Neural cell (in vitro differentiated cells): ENCODE data around the gene EIF2AK2. TPM values are rescaled to one million over a fixed set of nuclear protein-coding genes. Genes with fewer than 3 reads are reported as not detected.
A peak's percentile ranks its signal among the peaks of the same experiment; 100 is the strongest.

Experiments used
- H2AFZ ChIP-seq: fragments of 200-600, 300-800 bp; sonication (generic), shearing (Covaris generic); 2 replicates; pipeline ENCODE4 v1.6.0; 2014; ENCODE audit warnings: low read depth, mild to moderate bottlenecking, antibody characterized with exemption, low read length, moderate library complexity
- H3F3A ChIP-seq: fragments of 200-600 bp; shearing (Covaris generic); 2 replicates; pipeline ENCODE4 v1.6.1; 2016; ENCODE audit warnings: mild to moderate bottlenecking, moderate library complexity, mixed read lengths, antibody characterized with exemption, low read length; ENCODE audit not compliant: insufficient read depth, poor library complexity, severe bottlenecking
- H3K27ac ChIP-seq: fragments of 200-600, 300-800 bp; sonication (generic), shearing (Covaris generic); 2 replicates; pipeline ENCODE4 v1.5.1; 2014; ENCODE audit warnings: mild to moderate bottlenecking, low read length, moderate library complexity
- H3K27me3 ChIP-seq: fragments of 300-800, 200-600 bp; sonication (generic), shearing (Covaris generic); 2 replicates; pipeline ENCODE4 v1.6.0; 2014; ENCODE audit warnings: mild to moderate bottlenecking, low read depth, low read length, moderate library complexity; ENCODE audit not compliant: insufficient read depth
- H3K36me3 ChIP-seq: fragments of 300-800, 200-600 bp; sonication (generic), shearing (Covaris generic); 2 replicates; pipeline ENCODE4 v1.5.1; 2014; ENCODE audit warnings: mild to moderate bottlenecking, antibody characterized with exemption, low read length, moderate library complexity; ENCODE audit not compliant: insufficient read depth
- H3K4me2 ChIP-seq: fragments of 300-800, 200-600 bp; sonication (generic), shearing (Covaris generic); 2 replicates; pipeline ENCODE4 v1.6.0; 2014; ENCODE audit warnings: mild to moderate bottlenecking, low read length
- H3K4me3 ChIP-seq: fragments of 300-800, 200-600 bp; sonication (generic), shearing (Covaris generic); 2 replicates; pipeline ENCODE4 v1.5.1; 2014; ENCODE audit warnings: mild to moderate bottlenecking, low read length, moderate library complexity
- H3K79me2 ChIP-seq: fragments of 200-600 bp; shearing (Covaris generic); replicated peaks from 2 replicates; pipeline ENCODE4 v1.6.0; 2014; ENCODE audit warnings: mild to moderate bottlenecking, low read length, moderate library complexity; ENCODE audit not compliant: insufficient read depth
- H3K9ac ChIP-seq: fragments of 300-800, 200-600 bp; sonication (generic), shearing (Covaris generic); 2 replicates; pipeline ENCODE4 v1.6.1; 2016; ENCODE audit warnings: mild to moderate bottlenecking, low read length, mixed read lengths
- H3K9me2 ChIP-seq: fragments of 200-600 bp; shearing (Covaris generic); 2 replicates; pipeline ENCODE4 v1.6.1; 2016; ENCODE audit warnings: mild to moderate bottlenecking, low read length, mixed read lengths; ENCODE audit not compliant: insufficient read depth
- H3K9me3 ChIP-seq: fragments of 200-600, 300-800 bp; sonication (generic), shearing (Covaris generic); 2 replicates; pipeline ENCODE4 v1.6.1; 2016; ENCODE audit warnings: mild to moderate bottlenecking, mixed run types, low read length, moderate library complexity, mixed read lengths
- H4K20me1 ChIP-seq: fragments of 200-600 bp; shearing (Covaris generic); 2 replicates; pipeline ENCODE4 v1.6.1; 2016; ENCODE audit warnings: mild to moderate bottlenecking, mixed run types; ENCODE audit not compliant: insufficient read depth
- EP300 ChIP-seq: fragments of 450-650 bp; conservative IDR thresholded peaks from 2 replicates; pipeline ENCODE4 v1.6.1; 2014; ENCODE audit warnings: antibody characterized with exemption, mild to moderate bottlenecking, moderate library complexity; ENCODE audit not compliant: poor library complexity, severe bottlenecking
- EZH2 ChIP-seq: fragments of 200-600, 300-800 bp; shearing (Covaris generic), sonication (generic); IDR thresholded peaks from 2 replicates; pipeline ENCODE4 v1.6.1; 2014; ENCODE audit warnings: antibody characterized with exemption, low read length, borderline replicate concordance, mild to moderate bottlenecking; ENCODE audit not compliant: insufficient read depth, poor library complexity, severe bottlenecking
- MXI1 ChIP-seq: fragments of 450-650 bp; conservative IDR thresholded peaks from 2 replicates; pipeline ENCODE4 v1.6.1; 2014; ENCODE audit warnings: antibody characterized with exemption, mild to moderate bottlenecking; ENCODE audit not compliant: poor library complexity, severe bottlenecking
- POLR2AphosphoS5 ChIP-seq: IDR thresholded peaks from 2 replicates; pipeline ENCODE4 v1.6.1; 2012
- RAD21 ChIP-seq: fragments of 450-650 bp; conservative IDR thresholded peaks from 2 replicates; pipeline ENCODE4 v1.6.1; 2014; ENCODE audit warnings: antibody characterized with exemption, mild to moderate bottlenecking, moderate library complexity
- SMC3 ChIP-seq: fragments of 450-650 bp; conservative IDR thresholded peaks from 2 replicates; pipeline ENCODE4 v1.6.1; 2014; ENCODE audit warnings: antibody characterized with exemption, mild to moderate bottlenecking, moderate library complexity; ENCODE audit not compliant: poor library complexity
- TAF1 ChIP-seq: IDR thresholded peaks from 2 replicates; pipeline ENCODE4 v1.6.1; 2012; ENCODE audit warnings: low read depth
- polyA minus RNA-seq: library from RNA; depleted of rRNA, polyadenylated mRNA; stranded (reverse); fragments of >200 nt; gene quantifications from 2 replicates; pipeline ENCODE4 v1.2.3, GENCODE V29; 2014
- polyA plus RNA-seq: library from polyadenylated mRNA; depleted of rRNA; stranded (reverse); fragments of >200 nt; gene quantifications from 2 replicates; pipeline ENCODE4 v1.2.3, GENCODE V29; 2014
- TF ChIP-seq, protein P1 (sequence below): fragments of 450-650 bp; IDR thresholded peaks from 2 replicates; pipeline ENCODE4 v1.5.1; 2014; ENCODE audit warnings: antibody characterized with exemption, mild to moderate bottlenecking, moderate library complexity; ENCODE audit not compliant: poor library complexity, severe bottlenecking
- TF ChIP-seq, protein P2 (sequence below): IDR thresholded peaks from 2 replicates; pipeline ENCODE4 v1.6.1; 2012; ENCODE audit warnings: borderline replicate concordance

EIF2AK2 gene
- polyA plus RNA-seq (1.8 and 2.5 TPM in 2 replicates), polyA minus RNA-seq (13.9 and 14.8 TPM in 2 replicates)

DNA sequence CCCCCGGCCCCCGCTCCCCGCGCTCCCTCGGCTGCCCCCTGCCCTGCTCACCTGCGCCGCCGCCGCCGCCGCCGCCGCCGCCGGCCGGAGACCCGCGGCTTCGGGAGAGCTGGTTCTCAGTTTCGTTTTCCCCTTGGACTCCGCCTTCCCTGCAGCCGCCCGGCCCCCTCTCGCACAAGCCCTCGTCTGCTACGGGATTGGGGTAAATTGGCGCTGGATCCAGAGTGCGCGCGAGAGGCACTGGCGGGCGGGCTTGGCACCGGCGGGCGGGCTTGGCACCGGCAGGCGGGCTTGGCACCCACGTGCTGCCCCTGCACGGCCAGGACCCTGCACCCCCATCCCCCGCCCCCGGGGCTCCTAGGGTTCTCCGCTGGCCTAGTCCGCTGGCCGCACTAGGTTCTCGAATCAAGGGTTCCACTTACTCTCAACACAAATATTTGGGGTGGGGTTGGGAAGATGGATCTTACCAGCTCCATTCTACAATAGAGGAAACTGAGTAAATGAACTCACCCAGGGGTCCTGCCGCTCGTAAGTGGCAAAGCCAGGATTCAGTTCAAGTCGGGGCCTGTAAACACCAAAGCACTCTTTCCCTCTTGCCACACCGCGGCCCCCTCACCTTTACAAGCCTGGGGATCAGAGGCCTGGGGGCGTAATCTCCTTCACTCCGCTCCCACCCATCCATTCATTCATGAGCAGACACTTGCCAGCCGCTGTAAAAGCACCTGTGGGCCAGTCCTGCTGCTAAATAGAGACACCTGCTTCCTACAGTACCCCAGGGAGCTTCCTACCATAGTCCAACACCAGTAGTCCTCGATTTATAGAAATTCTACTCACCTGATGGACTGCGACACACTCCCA lies at the start of gene EIF2AK2:
TSS of gene EIF2AK2 (minus strand) at position 124 of the 858 bp plus-strand sequence. CDS start 9,174 bp downstream, outside the sequence.
- peak within 1 kb of the TSS; percentile 62 for H3K9ac ChIP-seq
- peak within 1 kb of the TSS; percentile 51 for H3K4me2 ChIP-seq
- no peaks in the 10 kb centered on the region for H3F3A ChIP-seq
- H3K9me3 ChIP-seq, result no peaks in the 10 kb centered on the region
- no peaks in the 10 kb centered on the region for H3K27me3 ChIP-seq
- TF ChIP-seq POLR2AphosphoS5, result no peak
- TF ChIP-seq EP300, result no peak
- TF ChIP-seq, protein P1, sequence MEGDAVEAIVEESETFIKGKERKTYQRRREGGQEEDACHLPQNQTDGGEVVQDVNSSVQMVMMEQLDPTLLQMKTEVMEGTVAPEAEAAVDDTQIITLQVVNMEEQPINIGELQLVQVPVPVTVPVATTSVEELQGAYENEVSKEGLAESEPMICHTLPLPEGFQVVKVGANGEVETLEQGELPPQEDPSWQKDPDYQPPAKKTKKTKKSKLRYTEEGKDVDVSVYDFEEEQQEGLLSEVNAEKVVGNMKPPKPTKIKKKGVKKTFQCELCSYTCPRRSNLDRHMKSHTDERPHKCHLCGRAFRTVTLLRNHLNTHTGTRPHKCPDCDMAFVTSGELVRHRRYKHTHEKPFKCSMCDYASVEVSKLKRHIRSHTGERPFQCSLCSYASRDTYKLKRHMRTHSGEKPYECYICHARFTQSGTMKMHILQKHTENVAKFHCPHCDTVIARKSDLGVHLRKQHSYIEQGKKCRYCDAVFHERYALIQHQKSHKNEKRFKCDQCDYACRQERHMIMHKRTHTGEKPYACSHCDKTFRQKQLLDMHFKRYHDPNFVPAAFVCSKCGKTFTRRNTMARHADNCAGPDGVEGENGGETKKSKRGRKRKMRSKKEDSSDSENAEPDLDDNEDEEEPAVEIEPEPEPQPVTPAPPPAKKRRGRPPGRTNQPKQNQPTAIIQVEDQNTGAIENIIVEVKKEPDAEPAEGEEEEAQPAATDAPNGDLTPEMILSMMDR, result no peak
- no peak for TF ChIP-seq EZH2
- no peak for TF ChIP-seq RAD21
- no peak for TF ChIP-seq TAF1
- TF ChIP-seq, protein P2, sequence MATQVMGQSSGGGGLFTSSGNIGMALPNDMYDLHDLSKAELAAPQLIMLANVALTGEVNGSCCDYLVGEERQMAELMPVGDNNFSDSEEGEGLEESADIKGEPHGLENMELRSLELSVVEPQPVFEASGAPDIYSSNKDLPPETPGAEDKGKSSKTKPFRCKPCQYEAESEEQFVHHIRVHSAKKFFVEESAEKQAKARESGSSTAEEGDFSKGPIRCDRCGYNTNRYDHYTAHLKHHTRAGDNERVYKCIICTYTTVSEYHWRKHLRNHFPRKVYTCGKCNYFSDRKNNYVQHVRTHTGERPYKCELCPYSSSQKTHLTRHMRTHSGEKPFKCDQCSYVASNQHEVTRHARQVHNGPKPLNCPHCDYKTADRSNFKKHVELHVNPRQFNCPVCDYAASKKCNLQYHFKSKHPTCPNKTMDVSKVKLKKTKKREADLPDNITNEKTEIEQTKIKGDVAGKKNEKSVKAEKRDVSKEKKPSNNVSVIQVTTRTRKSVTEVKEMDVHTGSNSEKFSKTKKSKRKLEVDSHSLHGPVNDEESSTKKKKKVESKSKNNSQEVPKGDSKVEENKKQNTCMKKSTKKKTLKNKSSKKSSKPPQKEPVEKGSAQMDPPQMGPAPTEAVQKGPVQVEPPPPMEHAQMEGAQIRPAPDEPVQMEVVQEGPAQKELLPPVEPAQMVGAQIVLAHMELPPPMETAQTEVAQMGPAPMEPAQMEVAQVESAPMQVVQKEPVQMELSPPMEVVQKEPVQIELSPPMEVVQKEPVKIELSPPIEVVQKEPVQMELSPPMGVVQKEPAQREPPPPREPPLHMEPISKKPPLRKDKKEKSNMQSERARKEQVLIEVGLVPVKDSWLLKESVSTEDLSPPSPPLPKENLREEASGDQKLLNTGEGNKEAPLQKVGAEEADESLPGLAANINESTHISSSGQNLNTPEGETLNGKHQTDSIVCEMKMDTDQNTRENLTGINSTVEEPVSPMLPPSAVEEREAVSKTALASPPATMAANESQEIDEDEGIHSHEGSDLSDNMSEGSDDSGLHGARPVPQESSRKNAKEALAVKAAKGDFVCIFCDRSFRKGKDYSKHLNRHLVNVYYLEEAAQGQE, result no peak
- TF ChIP-seq MXI1, result no peak
- TF ChIP-seq SMC3, result no peak
- H4K20me1 ChIP-seq, result no peaks in the 10 kb centered on the region
- no peaks in the 10 kb centered on the region for H3K9me2 ChIP-seq
- peak within 1 kb of the TSS; percentile 40 for H2AFZ ChIP-seq
- H3K27ac ChIP-seq, result no peak within 1 kb of the TSS
- peak within 1 kb of the TSS; percentile 65 for H3K4me3 ChIP-seq
- no peaks in the 10 kb centered on the region for H3K36me3 ChIP-seq
- H3K79me2 ChIP-seq, result no peaks in the 10 kb centered on the region

DNA sequence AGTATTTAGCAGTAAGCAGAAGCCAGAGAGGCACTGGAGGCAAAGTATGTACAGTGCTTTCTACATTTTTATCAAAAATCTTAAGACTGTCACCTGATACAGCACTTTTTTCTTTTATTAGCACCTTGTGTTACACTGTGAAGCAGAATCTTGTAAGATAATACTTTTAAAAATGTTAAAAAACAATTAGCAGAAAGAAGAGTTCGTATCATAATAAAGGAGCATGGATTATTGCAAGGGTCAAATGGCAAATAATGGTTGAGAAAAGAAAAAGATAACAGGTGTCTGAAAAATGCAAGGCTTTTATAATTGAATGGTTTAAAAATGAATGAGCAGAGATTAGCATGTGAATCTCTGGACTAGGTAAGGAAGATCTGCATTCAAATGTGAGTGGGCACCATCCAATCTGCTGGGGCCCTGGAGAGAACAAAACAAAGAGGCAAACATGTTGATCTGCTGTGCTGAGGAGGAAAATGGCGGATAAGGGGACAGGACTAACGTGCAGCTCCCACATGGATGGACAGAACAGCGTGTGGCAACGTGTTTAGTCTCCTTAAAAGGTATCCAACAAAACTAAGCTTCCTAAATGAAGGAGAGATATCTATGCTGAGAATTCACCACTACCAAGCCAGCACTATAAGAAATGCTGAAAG lies 49.0 kb upstream of the EIF2AK2 start:
- H3K27ac ChIP-seq, result no peak overlapping the region
- peaks cover 27% of the 10 kb centered on the region for H3K36me3 ChIP-seq
- H4K20me1 ChIP-seq, result no peaks in the 10 kb centered on the region
- peaks cover 5% of the 10 kb centered on the region for H3K9me3 ChIP-seq
- no peaks in the 10 kb centered on the region for H3K27me3 ChIP-seq
- TF ChIP-seq POLR2AphosphoS5, result no peak
- TF ChIP-seq EP300, result no peak
- TF ChIP-seq TAF1, result no peak
- TF ChIP-seq RAD21, result no peak
- no peak for TF ChIP-seq MXI1
- TF ChIP-seq SMC3, result no peak
- no peak for TF ChIP-seq EZH2
- TF ChIP-seq, protein P2, result no peak
- TF ChIP-seq, protein P1, result no peak
- H3K4me3 ChIP-seq, result no peak overlapping the region
- H3K79me2 ChIP-seq, result no peaks in the 10 kb centered on the region
- no peak overlapping the region for H3K4me2 ChIP-seq
- H3K9ac ChIP-seq, result no peak overlapping the region
- H3K9me2 ChIP-seq, result no peaks in the 10 kb centered on the region
- no peak overlapping the region for H2AFZ ChIP-seq
- H3F3A ChIP-seq, result no peaks in the 10 kb centered on the region
